NCI-H2196 (cell line): Measurements from ENCODE around the gene C1R.
A peak's percentile ranks its signal among the peaks of the same experiment; 100 is the strongest.

Experiments used
- DNase-seq: peaks from one replicate; lab custom pipeline; 2025; ENCODE audit not compliant: unreplicated experiment; lab: John Stamatoyannopoulos, UW

The C1R gene

GRCh38 chr12:7099290-7099996 lies 7.2 kb upstream of the C1R start:
- peak; percentile 6 for DNase-seq

GRCh38 chr12:7096979-7097378 lies 4.7 kb upstream of the C1R start:
- DNase-seq, result no peak

DNA sequence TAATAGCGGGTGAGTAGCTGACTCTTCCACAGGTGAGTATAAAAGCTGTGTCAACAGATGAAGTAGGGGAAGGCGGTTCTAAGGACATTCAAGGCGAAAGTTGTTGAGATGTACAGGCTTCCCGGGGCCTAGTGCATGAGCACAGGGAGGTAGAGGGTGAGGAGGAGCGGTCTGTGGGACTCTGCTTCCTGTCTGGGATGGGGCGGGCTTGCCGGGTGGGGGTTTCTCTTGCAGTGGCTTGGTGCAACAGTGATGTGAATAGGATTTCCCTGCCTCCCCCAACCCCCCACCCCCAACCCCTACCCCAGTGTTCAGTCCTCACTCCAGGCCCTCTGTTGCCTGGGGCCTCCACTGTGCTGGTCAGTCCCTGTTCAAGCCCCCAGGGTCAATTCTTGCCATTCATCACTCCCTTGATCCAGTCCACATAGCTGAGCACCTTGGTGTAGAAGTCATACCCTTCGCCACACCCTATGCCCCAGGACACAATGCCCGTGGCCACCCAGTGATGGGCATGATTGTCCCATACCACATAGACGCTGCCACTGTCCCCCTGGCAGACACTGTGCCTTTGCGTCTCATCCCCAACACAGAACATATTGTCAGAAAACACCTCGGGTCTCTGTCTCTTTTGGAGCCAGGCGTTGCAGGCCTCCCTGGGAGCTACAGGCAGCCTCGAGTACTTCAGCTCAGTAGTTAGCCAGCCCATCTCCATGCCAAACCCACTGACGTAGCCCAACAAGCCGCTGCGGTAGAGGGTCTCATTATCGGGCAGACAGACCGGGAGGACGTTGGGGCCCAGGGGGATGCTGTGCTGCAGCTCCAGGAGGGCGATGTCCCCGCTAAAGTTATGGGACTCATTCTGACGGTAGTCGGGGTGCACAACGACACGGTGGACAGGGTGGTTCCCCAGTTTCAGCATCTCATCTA lies 4.0 kb upstream of the C1R start:
- DNase-seq, result no peak

GRCh38 chr12:7093892-7094291 lies 1.6 kb upstream of the C1R start:
- no peak for DNase-seq

DNA sequence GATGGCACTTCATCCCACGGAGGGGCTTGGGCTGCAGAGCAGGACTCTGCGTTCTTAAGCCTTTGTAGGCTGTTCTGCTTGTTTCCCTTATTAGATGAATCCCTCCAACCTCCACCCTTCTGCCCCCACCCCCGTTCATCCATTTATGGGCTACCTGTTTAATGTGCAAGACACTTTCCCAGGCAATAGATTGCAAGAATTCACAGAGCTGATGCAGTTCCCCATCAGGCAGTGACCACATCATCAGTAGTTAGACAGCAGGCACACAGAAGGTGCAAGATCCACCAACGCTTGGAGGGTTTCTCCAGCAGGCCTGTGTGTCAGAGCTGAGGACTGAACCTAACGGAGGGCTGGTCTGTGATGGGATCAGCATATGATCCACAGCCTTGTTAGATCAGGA lies 1.2 kb upstream of the C1R start:
- no peak for DNase-seq

GRCh38 chr12:7092986-7093460 lies 778 bp upstream of the C1R start:
- DNase-seq, result no peak

DNA sequence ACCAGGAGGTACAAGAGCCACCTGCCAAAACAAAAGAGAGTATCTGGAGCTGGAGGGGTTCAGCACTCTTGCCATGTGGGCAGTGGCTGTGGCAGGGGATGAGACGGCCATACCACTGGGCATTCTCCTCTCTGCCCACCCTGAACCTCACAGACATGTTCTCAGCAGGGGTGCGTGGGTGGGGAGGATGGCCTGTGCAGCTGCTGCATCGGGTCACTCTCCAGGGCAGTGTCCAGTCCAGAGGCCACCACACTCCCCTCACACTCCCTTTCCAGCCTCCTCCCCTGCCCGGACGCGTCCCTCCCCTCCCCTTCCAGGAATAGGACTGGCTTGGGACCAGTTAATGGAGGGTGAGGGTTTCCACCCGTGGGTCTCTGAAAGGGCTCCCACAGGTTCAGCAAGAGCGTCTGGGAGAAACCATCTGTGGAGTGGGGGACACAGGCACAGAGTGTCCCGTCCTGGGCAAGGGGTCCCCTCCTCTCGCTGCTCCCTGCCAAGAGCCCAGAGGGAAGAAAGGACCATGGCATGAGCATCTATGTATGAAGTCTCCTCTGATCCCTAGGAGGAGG lies 501 bp downstream of the C1R start:
- DNase-seq, result no peak

DNA sequence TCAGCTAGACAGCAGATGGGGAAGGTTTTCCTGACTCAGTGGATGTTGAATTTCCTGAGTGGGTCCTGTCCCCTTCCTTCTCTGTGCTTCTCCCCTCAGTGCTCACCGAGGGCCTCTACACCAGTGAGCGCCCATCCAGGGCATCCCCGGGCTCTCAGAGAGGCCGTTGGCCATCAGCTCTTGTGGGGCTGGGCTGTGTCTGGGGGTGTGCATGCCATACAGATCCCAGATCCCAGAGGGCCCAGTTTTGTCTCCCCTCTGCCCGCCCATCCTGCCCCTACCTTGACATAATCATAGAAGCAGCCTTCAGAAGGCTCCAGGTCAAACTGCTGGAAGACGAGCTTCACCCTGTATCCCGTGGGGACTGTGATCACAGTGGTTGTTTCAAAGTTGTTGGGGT lies 1.1 kb downstream of the C1R start:
- no peak for DNase-seq

DNA sequence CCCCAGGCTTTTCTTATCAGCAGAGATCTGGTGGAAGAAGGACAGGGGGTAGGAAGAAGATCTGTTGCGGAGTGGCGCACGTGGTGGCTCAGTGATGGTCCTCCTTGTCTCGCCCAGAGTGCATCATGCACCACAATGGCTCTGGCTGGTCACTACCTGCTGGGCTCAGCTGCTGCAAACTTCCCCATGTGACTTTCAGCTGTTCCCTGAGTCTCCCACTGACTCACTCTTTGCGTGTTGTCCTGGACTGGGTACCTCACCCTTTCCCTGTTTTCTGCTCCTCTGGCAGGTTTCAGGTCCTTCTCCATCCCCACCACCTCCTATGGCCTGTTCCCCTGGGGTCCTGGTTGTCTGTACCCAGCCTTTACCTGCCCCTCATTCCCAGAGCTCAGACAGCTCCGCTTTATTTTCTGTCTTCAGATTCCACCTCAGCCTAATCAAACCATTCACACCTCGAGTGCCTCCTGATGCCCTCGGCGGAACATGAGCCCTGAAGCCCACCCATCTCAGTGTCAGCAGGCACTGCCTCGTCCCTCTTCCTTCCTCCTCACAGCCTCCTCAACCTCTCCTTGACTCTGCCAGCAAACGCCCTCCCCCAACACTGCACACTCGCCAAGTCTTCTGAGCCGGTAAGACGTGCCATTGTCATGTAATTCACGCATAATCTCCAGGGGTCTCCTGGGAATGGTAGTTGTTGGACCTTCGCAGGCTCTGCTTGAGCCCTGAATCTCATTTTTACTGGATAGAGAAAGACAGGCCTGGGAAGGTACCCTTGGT lies 1.8 kb downstream of the C1R start:
- no peak for DNase-seq

GRCh38 chr12:7089196-7089871 lies 2.9 kb downstream of the C1R start:
- no peak for DNase-seq

GRCh38 chr12:7083125-7083524 lies 9.1 kb downstream of the C1R start:
- no peak for DNase-seq

DNA sequence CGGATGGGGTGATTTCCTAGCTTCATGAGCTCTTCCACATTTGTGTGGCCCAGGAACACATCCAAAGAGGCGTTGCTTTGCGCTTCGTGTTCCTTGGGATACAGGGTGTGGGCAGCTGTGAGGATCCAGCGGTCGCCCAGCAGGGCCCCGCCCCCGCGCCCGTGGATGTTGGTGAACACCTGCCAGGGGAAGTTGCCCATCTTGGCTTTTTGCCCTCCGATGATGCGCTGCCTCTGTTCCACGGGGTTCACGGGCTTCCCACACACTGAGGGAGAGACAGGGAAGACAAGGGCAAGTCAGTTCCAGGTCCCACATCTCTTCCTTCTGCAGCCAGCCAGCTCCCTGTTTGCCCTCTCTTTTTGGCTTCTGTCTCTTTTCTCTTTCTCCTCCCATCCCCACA lies 11.2 kb downstream of the C1R start:
- no peak for DNase-seq

DNA sequence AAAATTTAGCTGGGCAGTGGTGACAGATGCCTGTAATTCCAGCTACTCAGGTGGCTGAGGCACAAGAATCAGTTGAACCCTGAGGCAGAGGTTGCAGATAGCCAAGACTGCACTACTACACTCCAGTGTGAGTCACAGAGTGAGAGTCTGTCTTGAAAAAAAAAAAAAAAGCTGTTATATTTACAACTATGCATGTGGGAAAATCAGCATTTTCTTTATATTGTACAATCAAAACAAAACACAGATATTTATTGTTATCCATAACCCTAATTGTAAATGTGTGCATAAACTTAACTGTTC lies 12.5 kb downstream of the C1R start:
- no peak for DNase-seq

DNA sequence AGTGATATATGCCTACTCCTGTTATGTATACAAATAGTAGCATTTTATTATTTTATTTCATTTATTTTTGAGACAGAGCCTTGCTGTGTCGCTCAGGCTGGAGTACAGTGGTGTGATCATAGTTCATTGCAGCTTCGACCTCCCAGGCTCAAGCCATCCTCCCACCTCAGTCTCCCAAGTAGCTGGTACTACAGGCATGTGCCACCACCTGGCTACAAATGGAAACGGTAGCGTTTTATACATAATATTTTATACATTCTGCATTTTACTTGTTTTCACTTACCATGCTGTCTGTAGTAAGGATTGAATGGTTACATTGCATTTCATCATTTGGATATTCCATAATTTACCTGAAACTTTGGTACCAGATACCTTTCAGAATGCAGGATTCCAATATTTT lies 14.1 kb downstream of the C1R start:
- DNase-seq, result no peak

GRCh38 chr12:7076493-7076892 lies 15.8 kb downstream of the C1R start:
- no peak for DNase-seq

DNA sequence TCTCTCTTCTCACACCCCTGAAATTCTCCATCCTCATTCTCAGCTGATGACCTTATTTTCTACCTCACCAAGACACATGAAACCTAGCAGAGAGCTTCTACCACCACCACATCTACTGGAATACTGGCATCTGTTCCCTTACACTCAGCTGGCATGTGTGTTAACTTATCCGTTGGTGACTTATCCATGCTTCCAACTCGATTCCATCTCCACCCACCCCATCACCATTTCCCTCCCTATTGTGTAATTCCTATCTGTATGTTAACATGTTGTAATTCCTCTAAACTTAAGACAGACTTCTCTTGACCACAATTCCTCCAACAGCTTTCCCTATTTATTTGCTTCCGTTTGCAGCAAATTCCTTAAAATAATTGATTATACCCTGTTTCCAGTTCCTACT lies 16.3 kb downstream of the C1R start:
- no peak for DNase-seq

DNA sequence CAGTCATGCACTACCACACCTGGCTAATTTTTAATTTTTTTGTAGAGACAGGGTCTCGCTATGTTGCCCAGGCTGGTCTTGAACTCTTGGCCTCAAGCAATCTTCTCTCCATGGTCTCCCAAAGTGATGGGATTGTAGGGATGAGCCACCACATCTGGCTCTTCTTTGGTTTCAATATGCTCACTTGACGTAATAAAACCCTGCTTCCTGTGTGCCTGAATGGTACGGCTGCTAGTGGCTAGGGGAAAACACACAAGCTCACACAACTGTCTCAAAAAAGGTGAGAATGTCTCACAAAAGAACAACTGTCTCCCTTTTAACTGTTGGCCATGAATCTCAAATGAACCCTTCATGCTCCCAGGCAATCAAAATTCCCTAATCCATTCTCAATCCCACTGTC lies 16.7 kb downstream of the C1R start:
- DNase-seq, result no peak

DNA sequence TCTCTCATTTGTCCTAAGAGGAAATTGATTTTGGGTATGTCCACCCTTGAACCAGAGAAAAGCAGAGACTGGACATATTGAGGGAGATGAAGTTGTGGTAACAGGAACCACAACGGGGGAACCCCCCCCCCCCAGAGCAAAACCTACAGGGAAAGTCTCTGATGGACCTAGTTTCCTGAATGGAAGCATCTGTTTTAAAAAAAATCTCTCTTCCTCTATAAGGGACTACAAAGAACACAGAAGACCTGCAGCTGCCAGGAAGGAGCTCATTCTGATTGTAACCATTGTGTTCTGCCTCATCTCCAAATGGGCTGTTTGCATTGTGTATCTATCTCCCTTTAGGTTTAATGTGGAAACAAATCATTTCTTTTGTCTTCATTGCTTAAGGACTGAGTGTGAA lies 18.3 kb downstream of the C1R start:
- no peak for DNase-seq

GRCh38 chr12:7072554-7072953 lies 19.7 kb downstream of the C1R start:
- DNase-seq, result no peak

- no peak for DNase-seq
These were observed 20.2 kb downstream of the C1R start for GRCh38 chr12:7072035-7072434.

DNA sequence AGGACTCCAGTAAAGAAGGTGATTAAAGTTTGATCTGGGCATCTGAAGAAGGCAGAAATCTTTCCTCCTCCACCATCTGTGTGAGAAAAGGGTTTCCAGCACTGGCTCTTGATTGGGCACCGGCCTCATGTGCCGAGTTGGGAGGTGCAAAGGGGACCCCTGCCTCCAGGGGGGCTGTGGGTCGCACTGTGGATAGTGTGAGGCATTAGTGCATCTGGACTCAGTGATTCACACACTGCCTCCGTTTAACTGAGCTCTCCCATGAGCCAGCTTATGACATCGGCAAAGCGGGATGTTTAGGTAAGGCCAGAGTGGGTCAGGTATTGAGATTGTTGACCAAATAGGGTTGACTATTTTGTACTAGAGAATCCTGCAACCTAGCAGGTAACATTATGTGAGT lies 22.9 kb downstream of the C1R start:
- DNase-seq, result no peak
